ENCODE results near the gene CLCA2.

DNA sequence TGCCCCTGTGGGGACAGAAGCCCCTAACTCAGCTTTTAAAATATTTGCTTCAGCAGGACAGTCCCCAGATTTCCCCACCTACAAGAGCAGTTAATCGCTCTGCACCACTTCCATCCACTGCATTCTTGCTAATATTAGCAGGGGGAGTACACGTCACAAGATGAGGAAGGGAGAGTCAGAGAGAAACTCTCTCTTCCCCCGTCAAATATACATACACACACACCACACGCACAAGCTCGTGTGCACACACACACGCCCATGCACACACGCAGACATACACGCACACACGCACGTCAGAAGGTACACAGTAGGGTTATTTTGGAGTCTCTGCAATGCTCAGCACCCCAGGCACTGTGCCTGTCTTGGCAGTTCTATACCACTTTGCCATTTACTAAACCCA is 46.9 kb downstream of the CLCA2 start:
- TF ChIP-seq, protein P1, sequence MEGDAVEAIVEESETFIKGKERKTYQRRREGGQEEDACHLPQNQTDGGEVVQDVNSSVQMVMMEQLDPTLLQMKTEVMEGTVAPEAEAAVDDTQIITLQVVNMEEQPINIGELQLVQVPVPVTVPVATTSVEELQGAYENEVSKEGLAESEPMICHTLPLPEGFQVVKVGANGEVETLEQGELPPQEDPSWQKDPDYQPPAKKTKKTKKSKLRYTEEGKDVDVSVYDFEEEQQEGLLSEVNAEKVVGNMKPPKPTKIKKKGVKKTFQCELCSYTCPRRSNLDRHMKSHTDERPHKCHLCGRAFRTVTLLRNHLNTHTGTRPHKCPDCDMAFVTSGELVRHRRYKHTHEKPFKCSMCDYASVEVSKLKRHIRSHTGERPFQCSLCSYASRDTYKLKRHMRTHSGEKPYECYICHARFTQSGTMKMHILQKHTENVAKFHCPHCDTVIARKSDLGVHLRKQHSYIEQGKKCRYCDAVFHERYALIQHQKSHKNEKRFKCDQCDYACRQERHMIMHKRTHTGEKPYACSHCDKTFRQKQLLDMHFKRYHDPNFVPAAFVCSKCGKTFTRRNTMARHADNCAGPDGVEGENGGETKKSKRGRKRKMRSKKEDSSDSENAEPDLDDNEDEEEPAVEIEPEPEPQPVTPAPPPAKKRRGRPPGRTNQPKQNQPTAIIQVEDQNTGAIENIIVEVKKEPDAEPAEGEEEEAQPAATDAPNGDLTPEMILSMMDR (IDR thresholded peaks at IDR 0.05; ENCODE audit: extremely low read depth in 1 of 2, insufficient read depth in 1 of 2, low read depth in 1 of 2, low read length in 2 of 2), result no peak
- no peak for TF ChIP-seq EZH2 (IDR thresholded peaks at IDR 0.05; ENCODE audit: borderline replicate concordance, low read depth, low read length, severe bottlenecking)
